Endometrial microvascular endothelial cells (primary cell): Measurements from ENCODE around the gene MYH8. TPM values are rescaled to one million over a fixed set of nuclear protein-coding genes. Genes with fewer than 3 reads are reported as not detected.

ENCODE experiments used
- in situ Hi-C: cut with HindIII; loops from 2 replicates; pipeline ENCODE4 v1.10.0; 2017; ENCODE audit warnings: low sequenced_read_pairs, low pct_unique_long_range_greater_than_20kb; ENCODE audit errors: inconsistent ontology term
- total RNA-seq: library from RNA; depleted of rRNA; stranded (reverse); fragments of >200 nt; gene quantifications from one replicate; pipeline ENCODE4 v1.2.3, GENCODE V29; 2015; ENCODE audit errors: inconsistent ontology term

The MYH8 gene
- total RNA-seq: not detected

DNA sequence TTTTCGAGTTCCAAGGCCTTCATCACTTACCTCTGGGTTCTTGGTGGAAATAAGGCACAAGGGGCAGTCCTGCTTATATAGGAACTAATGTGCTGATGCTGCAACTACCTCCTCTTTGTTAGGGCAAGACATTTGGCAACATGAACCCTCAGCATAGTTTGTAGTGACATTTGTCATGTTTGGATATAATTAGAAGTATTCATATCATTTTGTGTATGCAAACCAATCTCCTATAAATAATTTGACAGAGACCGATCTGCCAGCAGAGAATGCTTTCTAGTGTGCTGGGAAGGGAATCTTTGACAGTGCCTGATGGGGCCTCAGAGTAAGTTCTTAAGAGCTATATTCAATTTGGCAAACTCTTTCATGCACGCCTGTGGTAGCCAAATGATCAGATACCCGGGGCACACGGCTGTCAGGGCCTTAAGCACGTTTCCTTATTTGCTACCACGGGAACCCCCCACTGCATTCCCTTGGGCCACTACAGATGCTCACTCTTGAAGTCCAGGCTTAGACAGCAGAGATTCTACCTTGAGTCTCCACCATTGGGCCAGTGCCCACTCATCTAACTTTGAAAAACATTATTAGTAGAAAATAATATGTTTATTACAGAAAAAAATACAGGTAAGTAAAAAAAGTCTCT is at the start of gene MYH8:
Gene MYH8 (minus strand): TSS at position 51 of the 643 bp plus-strand sequence. CDS start 1,723 bp downstream, outside the sequence.
- in situ Hi-C loops: no loop called here

DNA sequence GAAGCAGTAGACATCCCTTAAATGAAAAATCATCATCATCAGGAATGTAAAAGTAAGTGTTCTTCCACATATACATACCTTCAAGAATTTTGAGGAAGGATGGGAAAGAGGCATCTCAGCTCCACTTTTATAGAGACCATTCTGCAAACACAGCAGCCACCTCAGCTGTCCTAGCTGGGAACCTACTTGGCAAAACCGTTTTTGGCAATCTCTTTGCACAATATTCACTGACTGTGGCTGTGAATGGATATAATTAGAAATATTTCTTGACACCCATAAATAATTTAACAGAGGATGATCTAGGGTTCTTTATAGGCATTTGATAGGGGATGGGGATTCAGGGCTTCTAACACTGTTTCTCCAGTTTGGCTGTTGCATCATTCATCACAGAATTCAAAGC is 47.7 kb upstream of the MYH8 start, which contains the start of gene MYH4:
Gene MYH4 (minus strand): TSS at position 101 of the 400 bp plus-strand sequence. CDS start 2,814 bp downstream, outside the sequence.
- in situ Hi-C loops: no loop called here

DNA sequence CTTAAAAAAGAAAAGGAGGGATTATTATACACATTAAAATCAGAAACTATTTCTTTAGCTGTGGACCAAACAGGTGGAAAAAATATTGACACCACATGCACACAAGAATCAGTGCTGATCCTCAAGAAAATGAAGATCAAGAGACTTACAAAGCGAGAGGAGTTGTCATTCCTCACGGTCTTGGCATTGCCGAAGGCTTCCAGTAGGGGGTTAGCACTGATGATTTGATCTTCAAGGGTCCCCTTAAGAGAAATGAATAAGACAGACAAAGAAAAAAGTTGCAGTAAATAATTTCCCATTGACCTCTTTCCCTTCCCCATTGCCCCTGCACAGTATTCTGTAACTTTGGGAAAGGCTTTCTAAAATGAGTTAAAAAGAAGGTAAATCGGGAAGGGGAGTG is 41.7 kb upstream of the MYH8 start:
- in situ Hi-C loops: no loop called here

- in situ Hi-C loops: no loop called here
Observed at GRCh38 chr17:10460062-10460461, 38.3 kb upstream of the MYH8 start.

DNA sequence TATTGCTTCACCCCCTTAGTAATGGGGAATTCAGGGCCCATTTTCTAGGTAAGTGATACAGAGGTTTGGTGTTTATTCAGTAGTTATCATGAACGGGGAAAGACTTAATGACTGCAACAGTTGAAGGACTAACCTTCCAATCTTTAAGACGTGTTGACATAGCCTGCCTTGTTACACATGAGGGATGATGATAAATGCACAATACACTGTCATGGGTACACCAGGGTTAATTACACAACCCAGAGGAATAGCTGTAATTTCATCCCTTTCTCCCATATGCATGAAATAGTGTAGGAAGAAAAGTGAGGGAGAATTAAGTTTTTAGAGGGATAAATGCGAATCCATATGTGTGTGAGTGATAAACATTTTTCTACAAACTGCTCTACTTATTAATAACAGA is 37.0 kb upstream of the MYH8 start:
- in situ Hi-C loops: no loop called here

GRCh38 chr17:10457952-10458351 is 36.2 kb upstream of the MYH8 start:
- in situ Hi-C loops: no loop called here

- in situ Hi-C loops: no loop called here
Observed at GRCh38 chr17:10447026-10447931, 25.5 kb upstream of the MYH8 start.

- in situ Hi-C loops: no loop called here
Observed at GRCh38 chr17:10439816-10440215, 18.1 kb upstream of the MYH8 start.

DNA sequence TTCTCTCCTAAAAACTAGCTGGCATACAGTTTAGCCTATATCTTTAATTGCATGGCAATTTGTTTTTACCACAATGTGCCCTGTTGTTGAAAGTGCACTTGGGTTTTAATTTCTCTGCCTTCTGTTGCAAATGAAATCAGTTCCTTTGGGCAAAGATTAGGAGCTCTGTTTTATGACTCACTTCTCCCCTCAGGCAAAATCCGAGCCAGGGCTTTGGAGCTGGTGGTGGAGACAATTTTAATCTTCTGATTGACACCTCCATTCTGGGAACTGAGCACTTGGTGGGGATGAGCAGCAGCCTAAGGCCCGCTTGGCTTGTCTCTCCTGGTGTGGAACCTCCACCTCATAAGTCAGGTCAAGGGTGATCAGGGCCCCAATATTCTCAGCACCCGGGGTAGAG is 13.3 kb upstream of the MYH8 start:
- in situ Hi-C loops: no loop called here

DNA sequence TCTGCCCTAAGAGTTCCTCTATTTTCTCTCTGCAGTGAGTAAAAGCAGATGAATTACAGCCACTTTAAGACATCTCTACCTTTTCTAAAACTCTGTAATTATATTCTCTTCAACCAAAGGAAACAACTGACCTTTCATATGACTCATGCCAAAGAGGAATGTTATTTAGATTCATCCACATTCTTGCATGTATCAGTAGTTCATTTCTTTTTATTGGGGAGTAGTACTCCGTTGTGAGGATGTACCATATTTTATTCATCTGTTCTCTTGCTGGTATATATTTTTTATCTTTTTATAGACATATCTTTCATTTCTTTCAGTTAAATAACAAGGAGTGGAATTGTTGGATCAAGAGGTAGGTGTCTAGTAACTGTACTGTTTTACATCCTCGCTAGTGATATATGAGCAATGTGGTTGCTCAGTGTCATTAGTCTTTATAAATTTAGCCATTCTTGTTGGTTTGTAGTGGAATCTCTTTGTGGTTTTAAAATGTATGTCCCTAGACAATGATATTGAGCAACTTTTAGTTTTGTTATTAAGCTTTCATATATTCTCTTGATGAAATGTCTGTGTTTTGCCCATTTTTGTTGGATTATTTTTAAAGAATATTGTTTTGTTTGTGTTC is 7.8 kb upstream of the MYH8 start:
- in situ Hi-C loops: no loop called here

- in situ Hi-C loops: no loop called here
Observed at GRCh38 chr17:10428781-10429180, 7.0 kb upstream of the MYH8 start.

DNA sequence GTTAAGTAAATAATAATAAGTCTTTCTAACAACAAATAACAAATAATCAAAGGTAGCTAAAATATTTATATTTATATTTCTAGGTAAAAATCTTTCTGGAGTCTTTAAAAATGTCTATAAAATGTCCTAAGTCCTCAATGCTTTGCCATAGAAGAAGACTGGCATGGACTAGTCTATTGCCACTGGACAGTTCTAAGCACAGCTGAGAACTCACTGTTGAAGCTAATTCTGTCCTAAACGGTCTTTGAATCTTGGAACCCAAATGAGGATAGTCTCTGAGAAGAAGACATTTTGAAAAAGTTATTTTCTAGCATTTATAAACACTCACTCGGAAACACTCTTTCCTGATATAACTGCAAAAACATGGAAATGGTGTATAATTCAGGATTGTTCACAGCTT is 539 bp downstream of the MYH8 start:
- in situ Hi-C loops: no loop called here

- in situ Hi-C loops: no loop called here
Observed at GRCh38 chr17:10420811-10421210, 939 bp downstream of the MYH8 start.

DNA sequence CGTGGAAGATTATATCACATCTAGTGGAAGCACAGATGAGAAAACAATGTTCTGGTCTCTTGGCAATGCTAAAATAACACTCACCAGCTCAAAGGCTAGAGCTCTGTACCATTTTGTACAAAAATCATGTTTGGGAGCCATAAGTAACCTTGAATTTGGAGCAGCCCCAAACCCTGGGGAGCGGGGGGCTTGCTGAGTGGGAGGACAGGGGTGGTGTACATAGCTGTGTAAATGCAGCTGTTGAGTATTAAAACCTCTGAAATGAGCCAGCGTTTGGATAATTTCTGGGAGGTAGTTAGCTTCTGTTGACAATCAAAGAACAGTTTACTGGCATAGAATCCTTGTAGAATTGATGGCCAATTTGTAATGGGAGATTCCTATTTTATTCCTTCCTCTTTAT is 4.3 kb downstream of the MYH8 start:
- in situ Hi-C loops: no loop called here

DNA sequence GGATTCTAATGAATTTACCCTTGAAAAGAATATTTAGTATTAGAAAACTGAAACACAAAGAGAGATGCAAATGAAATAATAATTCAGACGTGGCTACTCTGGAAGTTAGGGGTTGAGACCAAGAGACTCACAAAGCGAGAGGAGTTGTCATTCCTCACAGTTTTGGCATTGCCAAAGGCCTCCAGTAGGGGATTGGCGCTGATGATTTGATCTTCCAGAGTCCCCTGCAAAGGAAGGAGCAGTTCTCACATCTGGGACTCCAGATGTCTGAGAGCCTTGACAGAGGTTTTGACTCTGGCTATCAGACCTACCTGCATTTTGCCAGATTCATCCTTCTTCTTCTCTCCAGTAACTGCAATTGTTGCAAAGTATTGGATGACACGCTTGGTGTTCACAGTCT is 6.6 kb downstream of the MYH8 start:
- in situ Hi-C loops: no loop called here

DNA sequence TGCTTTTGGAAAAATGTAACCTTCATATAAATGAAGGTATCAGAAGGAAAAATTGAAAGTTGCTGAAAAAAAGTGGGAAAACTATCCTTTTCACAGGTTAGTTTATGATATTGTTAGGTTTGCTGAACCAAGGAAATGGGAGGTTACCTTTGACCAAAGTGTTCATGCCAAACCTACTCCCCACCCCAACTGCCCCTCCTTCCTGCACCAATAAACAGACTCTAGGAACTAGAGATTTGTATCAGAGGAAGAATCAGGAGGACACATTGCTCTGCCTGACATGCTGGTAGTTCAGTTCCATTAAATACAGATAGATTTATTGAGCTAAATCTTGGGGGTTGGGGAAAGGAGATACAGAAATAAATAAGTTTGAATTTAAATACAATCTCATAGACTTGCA is 18.2 kb downstream of the MYH8 start:
- in situ Hi-C loops: no loop called here

DNA sequence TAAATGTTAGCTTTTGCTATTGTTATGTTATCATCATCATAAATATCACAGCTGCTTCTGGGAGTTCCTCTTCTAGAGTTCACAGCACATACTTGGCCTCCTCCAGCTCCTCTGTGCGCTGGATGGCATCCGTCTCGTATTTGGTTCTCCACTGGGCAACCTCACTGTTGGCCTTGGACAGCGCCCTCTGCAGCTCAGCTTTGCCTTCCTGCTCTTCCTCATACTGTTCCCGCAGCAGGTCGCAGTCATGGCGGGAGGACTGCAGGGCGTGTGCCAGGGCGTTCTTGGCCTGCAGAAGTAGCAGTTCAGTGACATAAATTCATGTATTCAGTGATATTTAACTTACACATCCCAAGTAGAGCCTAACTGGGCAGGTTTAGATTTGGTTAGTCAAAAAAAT is 23.4 kb downstream of the MYH8 start:
- in situ Hi-C loops: no loop called here

DNA sequence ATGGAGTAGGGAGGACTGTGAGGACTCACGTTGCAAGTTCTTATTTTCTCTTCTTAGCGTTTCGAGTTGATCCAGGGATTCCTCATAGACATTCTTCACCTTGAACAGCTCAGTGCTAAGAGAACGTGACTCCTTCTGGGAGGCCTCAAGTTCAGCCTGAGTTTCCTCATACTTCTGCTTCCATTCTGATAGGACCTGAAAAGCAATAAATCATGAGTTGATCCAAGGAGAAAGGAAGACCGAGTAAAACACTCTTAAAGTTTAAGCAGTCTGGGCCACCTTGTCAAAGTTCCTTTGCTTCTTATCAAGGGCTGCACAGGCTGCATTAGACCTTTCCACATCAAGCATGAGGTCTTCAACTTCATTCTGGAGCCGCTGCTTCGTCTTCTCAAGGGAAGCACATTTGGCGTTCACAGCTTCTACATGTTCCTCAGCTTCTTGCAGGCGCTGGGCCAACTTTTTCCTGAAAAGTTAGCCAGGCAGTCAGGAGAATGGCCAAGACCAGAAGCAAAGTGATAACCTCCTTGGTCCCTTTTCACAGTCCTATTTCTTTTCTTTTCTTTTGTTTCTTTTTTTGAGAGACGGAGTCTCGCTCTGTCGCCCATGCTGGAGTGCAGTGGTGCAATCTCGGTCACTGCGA is 25.1 kb downstream of the MYH8 start:
- in situ Hi-C loops: no loop called here

- in situ Hi-C loops: no loop called here
Observed at GRCh38 chr17:10394201-10394887, 27.4 kb downstream of the MYH8 start.
